SK-N-SH (cell line): ENCODE measurements around the gene ARFGAP1. TPM values are rescaled to one million over a fixed set of nuclear protein-coding genes. Genes with fewer than 3 reads are reported as not detected.

Experiments
- CTCF ChIA-PET: fragments of 300-600, 350-600 bp; formaldehyde crosslinking; extraction: SDS; loops from one replicate; lab custom pipeline; 2021; lab: Yijun Ruan, JAX
- POLR2A ChIA-PET: fragments of 350-600 bp; sonication (Branson Sonifier 250); formaldehyde crosslinking; extraction: SDS; loops from one replicate; lab custom pipeline; 2020; ENCODE audit warnings: antibody characterized with exemption, inconsistent platforms; lab: Yijun Ruan, JAX
- DNase-seq: peaks from one replicate; pipeline ENCODE4 v3.0.0; 2012
- H2AFZ ChIP-seq: fragments of 200-600 bp; sonication (generic); 2 replicates; pipeline ENCODE4 v1.8.1; 2016; ENCODE audit warnings: antibody characterized with exemption, mild to moderate bottlenecking, low read depth
- H3F3A ChIP-seq: fragments of 200-600 bp; sonication (generic); replicated peaks from 2 replicates; pipeline ENCODE3; 2016; ENCODE audit warnings: antibody characterized with exemption, mild to moderate bottlenecking; ENCODE audit not compliant: insufficient read depth
- H3K27ac ChIP-seq, 2 experiments: fragments of 200-500 bp in 1 of 2; fragments of 200-600 bp in 1 of 2; sonication (Bioruptor generic) in 1 of 2; sonication (generic), shearing (Covaris generic) in 1 of 2; 2 replicates each; pipeline versions ENCODE4 v1.5.1 to v1.6.1; 2014 to 2016; ENCODE audit warnings: low read depth in 2 of 2, inconsistent platforms in 1 of 2, low read length in 1 of 2, mild to moderate bottlenecking in 1 of 2, mixed read lengths in 1 of 2
- H3K27me3 ChIP-seq: fragments of 200-600 bp; sonication (generic), shearing (Covaris generic); 2 replicates; pipeline ENCODE4 v1.6.1; 2016; ENCODE audit warnings: mixed run types; ENCODE audit not compliant: insufficient read depth
- H3K36me3 ChIP-seq, 2 experiments: fragments of 200-500 bp in 1 of 2; fragments of 200-600 bp in 1 of 2; sonication (Bioruptor generic) in 1 of 2; sonication (generic) in 1 of 2; replicated peaks in 1 of 2; 2 replicates each; pipeline versions ENCODE3 to v1.5.1; 2014 to 2016; ENCODE audit warnings: low read length in 1 of 2, mild to moderate bottlenecking in 1 of 2; ENCODE audit not compliant: insufficient read depth in 2 of 2, control insufficient read depth in 1 of 2
- H3K4me1 ChIP-seq, 2 experiments: fragments of 200-500 bp in 1 of 2; fragments of 200-600 bp in 1 of 2; sonication (Bioruptor generic) in 1 of 2; sonication (generic), shearing (Covaris generic) in 1 of 2; 2 replicates each; pipeline versions ENCODE4 v1.5.1 to v1.6.1; 2014 to 2016; ENCODE audit warnings: low read depth in 1 of 2, low read length in 1 of 2, mixed run types in 1 of 2; ENCODE audit not compliant: insufficient read depth in 2 of 2, control insufficient read depth in 1 of 2
- H3K4me2 ChIP-seq: fragments of 200-600 bp; sonication (generic), shearing (Covaris generic); 2 replicates; pipeline ENCODE4 v1.6.1; 2017; ENCODE audit warnings: mixed run types
- H3K4me3 ChIP-seq, 2 experiments: fragments of 200-500 bp in 1 of 2; fragments of 200-600 bp in 1 of 2; sonication (Bioruptor generic) in 1 of 2; sonication (generic), shearing (Covaris generic) in 1 of 2; 2 replicates each; pipeline versions ENCODE4 v1.5.1 to v1.8.1; 2014 to 2016; ENCODE audit warnings: low read depth in 2 of 2, inconsistent platforms in 1 of 2, low read length in 1 of 2, mild to moderate bottlenecking in 1 of 2, mixed read lengths in 1 of 2, moderate library complexity in 1 of 2
- H3K79me2 ChIP-seq: fragments of 200-600 bp; sonication (generic); 2 replicates; pipeline ENCODE4 v1.8.1; 2017; ENCODE audit warnings: mild to moderate bottlenecking; ENCODE audit not compliant: insufficient read depth
- H3K9ac ChIP-seq: fragments of 200-600 bp; sonication (generic); 2 replicates; pipeline ENCODE4 v1.6.1; 2017; ENCODE audit warnings: mixed run types
- H3K9me2 ChIP-seq: fragments of 200-600 bp; sonication (generic); 2 replicates; pipeline ENCODE4 v1.6.1; 2017; ENCODE audit warnings: mixed run types
- H3K9me3 ChIP-seq: fragments of 200-600 bp; sonication (generic); 2 replicates; pipeline ENCODE4 v1.6.1; 2017; ENCODE audit warnings: mixed run types, mild to moderate bottlenecking, moderate library complexity
- H4K20me1 ChIP-seq: fragments of 200-600 bp; sonication (generic); 2 replicates; pipeline ENCODE4 v1.6.1; 2017; ENCODE audit warnings: mild to moderate bottlenecking, mixed run types; ENCODE audit not compliant: insufficient read depth
- CHD2 ChIP-seq: fragments of 150-350 bp; IDR thresholded peaks from 2 replicates; pipeline ENCODE4 v1.6.1; 2018; ENCODE audit warnings: low read length; ENCODE audit not compliant: partially characterized antibody
- EP300 ChIP-seq, 2 experiments: IDR thresholded peaks; 2 replicates each; pipeline versions ENCODE4 v1.4.0 to v1.6.1; 2012; ENCODE audit warnings: borderline replicate concordance in 1 of 2, low read depth in 1 of 2, low read length in 1 of 2
- FOXJ3 ChIP-seq: sonication (generic); formaldehyde crosslinking; IDR thresholded peaks from 2 replicates; pipeline ENCODE4 v1.5.1; 2020; ENCODE audit warnings: mild to moderate bottlenecking, missing genetic modification reagents
- GABPA ChIP-seq: IDR thresholded peaks from 2 replicates; pipeline ENCODE4 v1.4.0; 2012; ENCODE audit warnings: low read depth, mild to moderate bottlenecking
- IRF3 ChIP-seq: fragments of 150-350 bp; IDR thresholded peaks from 2 replicates; pipeline ENCODE4 v1.6.1; 2016; ENCODE audit warnings: mild to moderate bottlenecking, low read depth, low read length
- MAX ChIP-seq: IDR thresholded peaks from 2 replicates; pipeline ENCODE4 v1.4.0; 2012; ENCODE audit warnings: low read depth
- MEF2A ChIP-seq: IDR thresholded peaks from 2 replicates; pipeline ENCODE4 v1.4.0; 2012; ENCODE audit warnings: low read depth, borderline replicate concordance
- NRF1 ChIP-seq: IDR thresholded peaks from 2 replicates; pipeline ENCODE4 v1.6.1; 2012; ENCODE audit warnings: low read depth, mild to moderate bottlenecking, low read length
- RAD21 ChIP-seq: IDR thresholded peaks from 2 replicates; pipeline ENCODE4 v1.6.1; 2012; ENCODE audit warnings: mild to moderate bottlenecking, low read length
- RCOR1 ChIP-seq: fragments of 150-350 bp; IDR thresholded peaks from 2 replicates; pipeline ENCODE4 v1.6.1; 2017; ENCODE audit warnings: antibody characterized with exemption, low read length
- REST ChIP-seq: IDR thresholded peaks from 2 replicates; pipeline ENCODE4 v1.6.1; 2012; ENCODE audit warnings: mild to moderate bottlenecking, low read depth, low read length, moderate library complexity
- SMC3 ChIP-seq: IDR thresholded peaks from 2 replicates; pipeline ENCODE4 v1.6.1; 2012; ENCODE audit warnings: low read depth, low read length, improper control_type of control experiment
- USF2 ChIP-seq: fragments of 150-350 bp; IDR thresholded peaks from 2 replicates; pipeline ENCODE4 v1.6.1; 2017; ENCODE audit warnings: antibody characterized with exemption, low read length, low read depth, borderline replicate concordance
- WGBS: methylation state at CpG from one replicate; pipeline ENCODE4 v1.1.6; 2017; ENCODE audit warnings: low lambda C conversion rate; 5-methylcytosine and 5-hydroxymethylcytosine counted together
- polyA plus RNA-seq, 3 experiments: library from polyadenylated mRNA; depleted of rRNA; stranded (reverse); fragments of >200 nt; gene quantifications; 2 replicates each; pipeline ENCODE4 v1.2.3, GENCODE V29; 2012

Gene ARFGAP1
- polyA plus RNA-seq, 1 of the 3 experiments (the other 2 are of a cell fraction) = 72.7 TPM

GRCh38 chr20:63248835-63249591 lies 23.6 kb upstream of the ARFGAP1 start:
- no peaks in the 10 kb centered on the region for H3K9me2 ChIP-seq
- H3F3A ChIP-seq = no peaks in the 10 kb centered on the region
- H3K4me1 ChIP-seq = peaks cover 0 to 4% of the 10 kb centered on the region in 2 experiments; a peak in 1 of 4 replicates
- H3K9ac ChIP-seq = no peak overlapping the region
- no peaks in the 10 kb centered on the region for H4K20me1 ChIP-seq
- no peak overlapping the region for H3K4me3 ChIP-seq
- H3K27me3 ChIP-seq = peaks cover 22% of the 10 kb centered on the region
- H3K36me3 ChIP-seq = no peaks in the 10 kb centered on the region
- H3K27ac ChIP-seq = no peak overlapping the region
- ChIA-PET CTCF (interaction anchor here (0.9 to 15.6 kb wide), 4 partner anchors 25 to 193 kb away, joined by 3 to 168 read pairs (median 4); no protein-coding TSS in a partner anchor), POLR2A (no interaction called here)
- H3K4me2 ChIP-seq = no peak overlapping the region
- no peaks in the 10 kb centered on the region for H3K79me2 ChIP-seq
- no peak for TF ChIP-seq FOXJ3
- no peak for TF ChIP-seq IRF3
- no peak for TF ChIP-seq GABPA
- no peak for TF ChIP-seq USF2
- TF ChIP-seq REST = no peak
- TF ChIP-seq RAD21 = no peak
- no peak for TF ChIP-seq MEF2A
- no peak for TF ChIP-seq EP300 (IDR thresholded peaks at IDR 0.05; ENCODE audit: borderline replicate concordance in 1 of 2, low read depth in 1 of 2, low read length in 1 of 2)
- 56% methylated on average over 15 of the region's 25 CpGs for WGBS
- no peak overlapping the region for H2AFZ ChIP-seq
- DNase-seq = no peak
- H3K9me3 ChIP-seq = no peaks in the 10 kb centered on the region

GRCh38 chr20:63249891-63250290 lies 22.7 kb upstream of the ARFGAP1 start:
- TF ChIP-seq CHD2 (no peak), MAX (no peak), RCOR1 (no peak), EP300 (IDR thresholded peaks at IDR 0.05; ENCODE audit: borderline replicate concordance in 1 of 2, low read depth in 1 of 2, low read length in 1 of 2) (no peak), SMC3 (no peak), NRF1 (no peak)
- TF ChIP-seq, all 33 proteins: peak for 0
- no peaks in the 10 kb centered on the region for H4K20me1 ChIP-seq
- ChIA-PET POLR2A (no interaction called here), CTCF (interaction anchor here (1.1 to 15.6 kb wide), 2 partner anchors 26 to 194 kb away, joined by 3 to 168 read pairs; no protein-coding TSS in a partner anchor)
- no peak overlapping the region for H3K4me3 ChIP-seq
- no peak overlapping the region for H3K27ac ChIP-seq
- peaks cover 27% of the 10 kb centered on the region for H3K27me3 ChIP-seq
- no peak overlapping the region for H3K9ac ChIP-seq
- H3K4me1 ChIP-seq = peaks cover 0 to 4% of the 10 kb centered on the region in 2 experiments; a peak in 1 of 4 replicates
- H3F3A ChIP-seq = no peaks in the 10 kb centered on the region
- no peaks in the 10 kb centered on the region for H3K79me2 ChIP-seq
- no peak overlapping the region for H3K4me2 ChIP-seq
- 85% methylated on average over 7 of the region's 15 CpGs for WGBS
- H3K9me2 ChIP-seq = no peaks in the 10 kb centered on the region
- no peak overlapping the region for H2AFZ ChIP-seq
- H3K36me3 ChIP-seq = no peaks in the 10 kb centered on the region
- no peaks in the 10 kb centered on the region for H3K9me3 ChIP-seq
- DNase-seq = no peak
